Measurements from ENCODE around the gene RGS3. TPM values are rescaled to one million over a fixed set of nuclear protein-coding genes. Genes with fewer than 3 reads are reported as not detected.
"Not testable (repeated sequence)": the region's sequence is repeated elsewhere in the genome, so short reads cannot be mapped to it uniquely, and the experiment has no call there.

Gene RGS3
- total and polyA plus RNA-seq, 2 experiments from 2014 or later: 44.5 to 48.6 TPM

DNA sequence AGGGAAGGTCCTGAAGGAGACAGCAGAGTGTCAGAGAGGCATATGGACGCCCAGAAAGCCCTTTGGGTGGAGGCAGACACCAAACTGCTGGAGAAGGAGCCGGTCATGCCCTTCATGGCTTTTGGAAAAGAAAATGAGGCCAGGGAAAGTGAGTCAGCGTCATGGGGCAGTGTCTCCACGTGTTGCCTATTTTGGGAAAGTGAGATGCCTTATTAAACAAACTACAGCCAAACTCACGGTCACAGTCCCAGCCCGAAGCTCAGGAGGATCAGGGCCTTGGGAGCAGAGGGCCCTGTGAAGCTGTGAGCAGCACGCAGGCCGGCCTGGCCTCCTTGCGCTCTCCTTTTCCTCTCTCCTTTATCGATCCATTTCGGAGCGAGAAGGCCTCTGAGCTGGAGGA lies 25.0 kb downstream of the RGS3 start:
- no peaks in the 10 kb centered on the region for H4K20me1 ChIP-seq (ENCODE audit: insufficient read depth)
- TF ChIP-seq EZH2phosphoT487 (IDR thresholded peaks at IDR 0.05; ENCODE audit: insufficient read depth, low read depth) (no peak), EZH2 (IDR thresholded peaks at IDR 0.05; ENCODE audit: insufficient read depth, poor library complexity, severe bottlenecking) (no peak)
- peak; percentile 63 for DNase-seq
- no peaks in the 10 kb centered on the region for H3K27me3 ChIP-seq (replicated peaks; ENCODE audit: insufficient read depth)
- no peaks in the 10 kb centered on the region for H3K79me2 ChIP-seq (ENCODE audit: insufficient read depth)
- no peaks in the 10 kb centered on the region for H3K9me2 ChIP-seq (ENCODE audit: insufficient read depth)
- in situ Hi-C loops (cut with MboI): no loop called here
- no peak overlapping the region for H3K4me2 ChIP-seq (ENCODE audit: unreplicated experiment)
- no peaks in the 10 kb centered on the region for H3K9me3 ChIP-seq (ENCODE audit: low read depth)
- WGBS, 2 experiments (ENCODE audit: low coverage in 1 of 2, low lambda C conversion rate in 2 of 2, missing lambda C conversion rate in 2 of 2): 56 to 59% methylated on average over 12 of the region's 12 CpGs
- no peak overlapping the region for H3K27ac ChIP-seq
- peaks cover 22% of the 10 kb centered on the region for H3K4me1 ChIP-seq (ENCODE audit: insufficient read depth)
- peaks cover 21% of the 10 kb centered on the region for H3F3A ChIP-seq (ENCODE audit: insufficient read depth)
- H3K4me3 ChIP-seq: no peak overlapping the region
- H3K36me3 ChIP-seq (ENCODE audit: low read depth): no peaks in the 10 kb centered on the region
- no peak overlapping the region for H2AFZ ChIP-seq
- no peak overlapping the region for H3K9ac ChIP-seq

DNA sequence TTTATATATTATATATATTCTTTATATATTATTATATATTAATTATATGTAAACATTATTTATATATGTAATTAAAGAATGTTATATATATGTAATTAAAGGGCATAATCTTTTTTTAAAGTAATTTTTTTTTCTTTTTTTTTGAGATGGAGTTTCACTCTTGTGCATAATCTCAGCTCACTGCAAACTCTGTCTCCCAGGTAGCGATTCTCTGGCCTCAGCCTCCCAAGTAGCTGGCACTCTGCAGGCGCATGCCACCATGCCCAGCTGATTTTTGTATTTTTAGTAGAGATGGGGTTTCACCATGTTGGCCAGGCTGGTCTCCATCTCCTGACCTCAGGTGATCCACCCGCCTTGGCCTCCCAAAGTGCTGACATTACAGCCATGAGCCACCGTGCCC lies 27.6 kb downstream of the RGS3 start:
- H3K27me3 ChIP-seq (replicated peaks; ENCODE audit: insufficient read depth); H3K9me2 ChIP-seq (ENCODE audit: insufficient read depth); H3K27ac ChIP-seq; H2AFZ ChIP-seq; in situ Hi-C loops (cut with MboI); H3K9ac ChIP-seq; H3F3A ChIP-seq (ENCODE audit: insufficient read depth); H4K20me1 ChIP-seq (ENCODE audit: insufficient read depth); H3K9me3 ChIP-seq (ENCODE audit: low read depth); H3K36me3 ChIP-seq (ENCODE audit: low read depth); DNase-seq; H3K79me2 ChIP-seq (ENCODE audit: insufficient read depth); H3K4me1 ChIP-seq (ENCODE audit: insufficient read depth); H3K4me3 ChIP-seq; H3K4me2 ChIP-seq (ENCODE audit: unreplicated experiment): not testable (repeated sequence)
- WGBS, 2 experiments (ENCODE audit: low coverage in 1 of 2, low lambda C conversion rate in 2 of 2, missing lambda C conversion rate in 2 of 2): 75 to 93% methylated on average over 2 to 4 of the region's 4 CpGs

GRCh38 chr9:113492343-113493202 lies 29.0 kb downstream of the RGS3 start:
- no peak overlapping the region for H3K4me3 ChIP-seq
- in situ Hi-C loops (cut with MboI): no loop called here
- peaks cover 8% of the 10 kb centered on the region; the same call in 1 of the 2 replicates for H3F3A ChIP-seq (ENCODE audit: insufficient read depth)
- no peak overlapping the region for H2AFZ ChIP-seq
- H3K36me3 ChIP-seq (ENCODE audit: low read depth): no peaks in the 10 kb centered on the region
- no peak overlapping the region for H3K4me2 ChIP-seq (ENCODE audit: unreplicated experiment)
- no peaks in the 10 kb centered on the region for H3K27me3 ChIP-seq (replicated peaks; ENCODE audit: insufficient read depth)
- H3K4me1 ChIP-seq (ENCODE audit: insufficient read depth): peaks cover 9% of the 10 kb centered on the region
- no peaks in the 10 kb centered on the region for H3K9me2 ChIP-seq (ENCODE audit: insufficient read depth)
- no peaks in the 10 kb centered on the region for H3K79me2 ChIP-seq (ENCODE audit: insufficient read depth)
- H4K20me1 ChIP-seq (ENCODE audit: insufficient read depth): no peaks in the 10 kb centered on the region
- WGBS, 2 experiments (ENCODE audit: low coverage in 1 of 2, low lambda C conversion rate in 2 of 2, missing lambda C conversion rate in 2 of 2): 27 to 33% methylated on average over 11 of the region's 11 CpGs
- H3K9me3 ChIP-seq (ENCODE audit: low read depth): no peaks in the 10 kb centered on the region
- TF ChIP-seq EZH2 (IDR thresholded peaks at IDR 0.05; ENCODE audit: insufficient read depth, poor library complexity, severe bottlenecking) (no peak), EZH2phosphoT487 (IDR thresholded peaks at IDR 0.05; ENCODE audit: insufficient read depth, low read depth) (no peak)
- no peak overlapping the region for H3K9ac ChIP-seq
- peak; percentile 48 for DNase-seq
- no peak overlapping the region for H3K27ac ChIP-seq

- Histone ChIP-seq H3K27me3 (replicated peaks; ENCODE audit: insufficient read depth) (no peaks in the 10 kb centered on the region), H3K4me1 (ENCODE audit: insufficient read depth) (peaks cover 9% of the 10 kb centered on the region), H3K27ac (no peak overlapping the region), H3K4me3 (no peak overlapping the region), H3K9me3 (ENCODE audit: low read depth) (no peaks in the 10 kb centered on the region), H3K9ac (no peak overlapping the region), H3K36me3 (ENCODE audit: low read depth) (no peaks in the 10 kb centered on the region), H3F3A (ENCODE audit: insufficient read depth) (peaks cover 8% of the 10 kb centered on the region; the same call in 1 of the 2 replicates), H3K4me2 (ENCODE audit: unreplicated experiment) (no peak overlapping the region), H2AFZ (no peak overlapping the region), H3K79me2 (ENCODE audit: insufficient read depth) (no peaks in the 10 kb centered on the region), H4K20me1 (ENCODE audit: insufficient read depth) (no peaks in the 10 kb centered on the region), H3K9me2 (ENCODE audit: insufficient read depth) (no peaks in the 10 kb centered on the region)
- DNase-seq: no peak
- no peak for TF ChIP-seq EZH2phosphoT487 (IDR thresholded peaks at IDR 0.05; ENCODE audit: insufficient read depth, low read depth)
- no peak for TF ChIP-seq EZH2 (IDR thresholded peaks at IDR 0.05; ENCODE audit: insufficient read depth, poor library complexity, severe bottlenecking)
- in situ Hi-C loops (cut with MboI): no loop called here
Measured at GRCh38 chr9:113493203-113493520, 29.6 kb downstream of the RGS3 start.

DNA sequence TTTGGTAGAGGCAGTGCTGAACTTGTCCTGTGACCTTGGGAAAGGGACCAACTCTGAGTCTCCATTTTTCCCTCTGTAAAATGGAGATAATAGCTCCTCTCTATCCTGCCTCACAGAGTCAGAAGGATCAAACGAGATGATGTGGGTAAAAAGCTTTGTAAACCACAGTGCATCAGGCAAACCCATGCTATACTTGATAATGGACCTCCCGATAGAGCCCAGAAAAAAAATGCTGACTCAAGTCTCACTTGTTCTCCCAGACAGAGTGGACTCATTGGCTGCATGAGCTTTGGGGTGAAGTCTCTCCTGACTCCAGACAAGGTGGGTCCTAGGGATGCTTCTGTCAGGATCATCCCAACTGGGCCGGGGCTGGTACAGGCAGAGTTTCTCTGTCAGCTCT lies 32.0 kb downstream of the RGS3 start:
- Histone ChIP-seq H2AFZ (no peak overlapping the region), H3K36me3 (ENCODE audit: low read depth) (no peaks in the 10 kb centered on the region), H3K4me1 (ENCODE audit: insufficient read depth) (peaks cover 9% of the 10 kb centered on the region), H3K9me3 (ENCODE audit: low read depth) (no peaks in the 10 kb centered on the region), H3F3A (ENCODE audit: insufficient read depth) (peaks cover 8% of the 10 kb centered on the region; the same call in 1 of the 2 replicates), H3K4me2 (ENCODE audit: unreplicated experiment) (no peak overlapping the region), H3K27me3 (replicated peaks; ENCODE audit: insufficient read depth) (no peaks in the 10 kb centered on the region), H4K20me1 (ENCODE audit: insufficient read depth) (no peaks in the 10 kb centered on the region), H3K9ac (no peak overlapping the region), H3K4me3 (no peak overlapping the region), H3K9me2 (ENCODE audit: insufficient read depth) (no peaks in the 10 kb centered on the region), H3K79me2 (ENCODE audit: insufficient read depth) (no peaks in the 10 kb centered on the region), H3K27ac (no peak overlapping the region)
- TF ChIP-seq EZH2 (IDR thresholded peaks at IDR 0.05; ENCODE audit: insufficient read depth, poor library complexity, severe bottlenecking): no peak
- no peak for TF ChIP-seq EZH2phosphoT487 (IDR thresholded peaks at IDR 0.05; ENCODE audit: insufficient read depth, low read depth)
- no peak for DNase-seq
- in situ Hi-C loops (cut with MboI): no loop called here
- WGBS, 2 experiments (ENCODE audit: low coverage in 1 of 2, low lambda C conversion rate in 2 of 2, missing lambda C conversion rate in 2 of 2): 71 to 84% methylated on average over 3 of the region's 3 CpGs

Measured in GM23248 (cell line).